ENCODE results near the gene NABP1. TPM values are rescaled to one million over a fixed set of nuclear protein-coding genes. Genes with fewer than 3 reads are reported as not detected.

The NABP1 gene
- total RNA-seq (ENCODE audit: unreplicated experiment): 13.0 TPM
- long read RNA-seq, partial matches to known transcripts: 0 of 2 reads
- long read RNA-seq, other reads (novel, unspliced or antisense): 0 of 2 reads

- Mint-ChIP-seq H3K36me3 (ENCODE audit: unreplicated experiment) (no peaks in the 10 kb centered on the region), H3K4me3 (ENCODE audit: unreplicated experiment) (peak within 1 kb of the TSS; percentile 95), H3K4me1 (ENCODE audit: low read depth, unreplicated experiment) (peaks cover 8% of the 10 kb centered on the region), H3K27me3 (ENCODE audit: unreplicated experiment) (peaks cover 5% of the 10 kb centered on the region), H3K27ac (ENCODE audit: unreplicated experiment) (peak within 1 kb of the TSS; percentile 98), H3K9me3 (ENCODE audit: unreplicated experiment) (peaks cover 5% of the 10 kb centered on the region)
- DNase-seq: peak; percentile 99
- TF ChIP-seq CTCF (IDR thresholded peaks at IDR 0.05; ENCODE audit: partially characterized antibody, unreplicated experiment): no peak
These were observed at the start of gene NABP1 for GRCh38 chr2:191677646-191678436. Gene NABP1 (plus strand): TSS chr2:191678136. CDS start chr2:191678615, 479 bp downstream.

- Mint-ChIP-seq H3K4me3 (ENCODE audit: unreplicated experiment) (no peak overlapping the region), H3K9me3 (ENCODE audit: unreplicated experiment) (no peaks in the 10 kb centered on the region), H3K4me1 (ENCODE audit: low read depth, unreplicated experiment) (peaks cover 4% of the 10 kb centered on the region), H3K27ac (ENCODE audit: unreplicated experiment) (no peak overlapping the region), H3K27me3 (ENCODE audit: unreplicated experiment) (no peaks in the 10 kb centered on the region), H3K36me3 (ENCODE audit: unreplicated experiment) (no peaks in the 10 kb centered on the region)
- no peak for DNase-seq
- no peak for TF ChIP-seq CTCF (IDR thresholded peaks at IDR 0.05; ENCODE audit: partially characterized antibody, unreplicated experiment)
These were observed 48.9 kb upstream of the NABP1 start for GRCh38 chr2:191629001-191629453.

- Mint-ChIP-seq H3K9me3 (ENCODE audit: unreplicated experiment) (no peaks in the 10 kb centered on the region), H3K36me3 (ENCODE audit: unreplicated experiment) (no peaks in the 10 kb centered on the region), H3K4me3 (ENCODE audit: unreplicated experiment) (no peak overlapping the region), H3K27me3 (ENCODE audit: unreplicated experiment) (no peaks in the 10 kb centered on the region), H3K4me1 (ENCODE audit: low read depth, unreplicated experiment) (peaks cover 4% of the 10 kb centered on the region), H3K27ac (ENCODE audit: unreplicated experiment) (no peak overlapping the region)
- no peak for DNase-seq
- no peak for TF ChIP-seq CTCF (IDR thresholded peaks at IDR 0.05; ENCODE audit: partially characterized antibody, unreplicated experiment)
These were observed 47.8 kb upstream of the NABP1 start for GRCh38 chr2:191629976-191630712.

GRCh38 chr2:191631754-191632153 is 46.2 kb upstream of the NABP1 start:
- no peak overlapping the region for H3K27ac Mint-ChIP-seq (ENCODE audit: unreplicated experiment)
- H3K9me3 Mint-ChIP-seq (ENCODE audit: unreplicated experiment): no peaks in the 10 kb centered on the region

More at GRCh38 chr2:191631754-191632153, 46.2 kb upstream of the NABP1 start:
- peaks cover 4% of the 10 kb centered on the region for H3K4me1 Mint-ChIP-seq (ENCODE audit: low read depth, unreplicated experiment)
- H3K4me3 Mint-ChIP-seq (ENCODE audit: unreplicated experiment): no peak overlapping the region
- H3K36me3 Mint-ChIP-seq (ENCODE audit: unreplicated experiment): no peaks in the 10 kb centered on the region
- TF ChIP-seq CTCF (IDR thresholded peaks at IDR 0.05; ENCODE audit: partially characterized antibody, unreplicated experiment): no peak
- no peak for DNase-seq
- no peaks in the 10 kb centered on the region for H3K27me3 Mint-ChIP-seq (ENCODE audit: unreplicated experiment)
